ENCODE data around the gene PANK4.

DNA sequence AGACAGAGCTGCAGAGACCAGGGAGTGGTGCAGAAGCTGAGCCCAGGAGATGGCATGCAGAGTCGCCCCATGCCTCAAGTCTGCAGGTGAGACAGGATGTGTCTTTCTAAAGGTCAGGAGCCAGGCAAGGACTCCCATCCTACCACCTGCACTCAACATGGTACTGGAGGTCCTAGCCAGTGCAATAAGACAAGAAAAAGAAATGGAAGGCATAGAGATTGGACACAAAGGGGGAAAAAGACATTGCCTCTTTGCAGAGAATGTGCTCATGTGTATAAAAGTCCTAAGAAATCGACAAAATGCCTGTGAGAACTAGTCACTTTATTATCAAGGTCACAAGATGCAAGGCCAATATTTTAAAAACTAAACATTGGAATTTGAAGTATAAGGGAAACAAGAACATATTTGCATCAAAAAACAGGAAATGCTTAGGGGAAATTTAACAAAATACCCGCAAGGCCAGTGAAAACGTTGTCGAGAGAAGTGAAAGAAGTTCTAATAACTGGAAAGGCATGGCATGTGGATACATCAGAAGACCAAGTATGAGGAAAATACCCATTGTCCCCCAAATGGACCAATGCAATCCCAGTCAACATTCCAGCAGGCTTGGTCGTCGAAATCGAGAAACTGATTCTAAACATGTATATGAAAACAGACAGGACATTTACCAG lies 47.0 kb upstream of the PANK4 start:
- no peak for TF ChIP-seq CTCF (IDR thresholded peaks at IDR 0.05)
- no peak for TF ChIP-seq POLR2A (IDR thresholded peaks at IDR 0.05)

Measured in Peyer's patch (tissue), 4 donors.